GM10266 (cell line): Measurements from ENCODE around the gene TRIM33.
"Not testable (repeated sequence)": the region's sequence is repeated elsewhere in the genome, so short reads cannot be mapped to it uniquely, and the experiment has no call there.

ENCODE experiments used
- DNase-seq: peaks from one replicate; pipeline ENCODE4 v3.0.0; 2012; ENCODE audit errors: extremely low spot score
- CTCF ChIP-seq: IDR thresholded peaks from 2 replicates; pipeline ENCODE4 v1.5.1; 2012; ENCODE audit warnings: mild to moderate bottlenecking, low read depth; ENCODE audit not compliant: control insufficient read depth, insufficient read depth; ENCODE audit errors: missing control alignments

TRIM33 gene

GRCh38 chr1:114455102-114455785, 55.8 kb downstream of the TRIM33 start:
- no peak for DNase-seq
- TF ChIP-seq CTCF, result no peak

- TF ChIP-seq CTCF, result no peak
- DNase-seq, result no peak
Observed at GRCh38 chr1:114454539-114454938, 56.5 kb downstream of the TRIM33 start.

GRCh38 chr1:114453361-114453784, 57.6 kb downstream of the TRIM33 start:
- no peak for TF ChIP-seq CTCF
- no peak for DNase-seq

- no peak for DNase-seq
- TF ChIP-seq CTCF, result no peak
Observed at GRCh38 chr1:114448370-114449036, 62.5 kb downstream of the TRIM33 start.

GRCh38 chr1:114446198-114446597, 64.8 kb downstream of the TRIM33 start:
- no peak for TF ChIP-seq CTCF
- no peak for DNase-seq

GRCh38 chr1:114443226-114443625, 67.8 kb downstream of the TRIM33 start:
- not testable (repeated sequence) for DNase-seq

- no peak for TF ChIP-seq CTCF
- no peak for DNase-seq
Observed at GRCh38 chr1:114441332-114441731, 69.7 kb downstream of the TRIM33 start.

GRCh38 chr1:114439369-114439768, 71.6 kb downstream of the TRIM33 start:
- no peak for TF ChIP-seq CTCF
- no peak for DNase-seq
